VCaP (cell line): ENCODE results near the gene NUDT19.
"Not testable (repeated sequence)": the region's sequence is repeated elsewhere in the genome, so short reads cannot be mapped to it uniquely, and the experiment has no call there.

Experiments used
- H3K27ac ChIP-seq: fragments of 450-650 bp; 2 replicates; pipeline ENCODE4 v1.5.1; 2017
- CTCF ChIP-seq: fragments of 450-650 bp; conservative IDR thresholded peaks from 2 replicates; pipeline ENCODE4 v1.5.1; 2017; ENCODE audit warnings: mild to moderate bottlenecking, moderate library complexity

Gene NUDT19

GRCh38 chr19:32720936-32721250, 29.3 kb downstream of the NUDT19 start:
- no peak overlapping the region for H3K27ac ChIP-seq
- TF ChIP-seq CTCF, result no peak

DNA sequence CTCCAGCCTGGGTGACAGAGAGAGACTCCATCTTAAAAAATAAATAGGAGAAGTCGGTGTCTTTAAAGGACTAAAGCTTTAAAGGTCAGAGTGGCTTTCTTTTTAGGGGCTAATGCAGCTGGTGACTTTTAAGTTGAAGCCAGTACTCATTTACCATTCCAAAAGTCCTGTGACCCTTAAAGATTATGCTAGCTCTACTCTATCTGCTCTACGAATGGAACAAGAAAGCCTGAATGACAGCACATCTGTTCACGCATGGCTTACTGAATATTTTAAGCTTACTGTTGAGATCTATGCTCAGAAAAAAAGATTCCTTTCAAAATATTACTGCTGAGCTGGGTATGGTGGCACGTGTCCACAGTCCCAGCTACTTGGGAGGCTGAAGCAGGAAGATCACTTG, 44.3 kb downstream of the NUDT19 start:
- no peak for TF ChIP-seq CTCF
- no peak overlapping the region for H3K27ac ChIP-seq

DNA sequence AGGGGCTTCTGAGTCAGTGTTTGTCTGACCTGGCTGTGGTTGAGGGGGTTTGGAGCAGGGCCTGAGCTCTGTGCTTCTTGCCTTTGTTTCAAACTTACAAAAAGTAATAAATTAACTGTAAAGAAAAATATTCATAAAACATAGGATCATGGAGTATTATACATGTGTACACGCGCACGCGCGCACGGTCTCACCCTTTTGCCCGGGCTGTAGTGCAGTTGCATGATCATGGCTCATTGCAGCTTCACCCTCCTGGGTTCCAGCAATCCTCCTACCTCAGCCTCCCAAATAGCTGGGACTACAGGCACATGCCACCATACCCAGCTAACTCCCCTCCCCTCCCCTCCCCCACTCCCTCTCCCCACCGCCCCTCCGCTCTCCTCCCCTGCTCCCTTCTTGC, 51.4 kb downstream of the NUDT19 start:
- no peak overlapping the region for H3K27ac ChIP-seq
- TF ChIP-seq CTCF, result no peak

DNA sequence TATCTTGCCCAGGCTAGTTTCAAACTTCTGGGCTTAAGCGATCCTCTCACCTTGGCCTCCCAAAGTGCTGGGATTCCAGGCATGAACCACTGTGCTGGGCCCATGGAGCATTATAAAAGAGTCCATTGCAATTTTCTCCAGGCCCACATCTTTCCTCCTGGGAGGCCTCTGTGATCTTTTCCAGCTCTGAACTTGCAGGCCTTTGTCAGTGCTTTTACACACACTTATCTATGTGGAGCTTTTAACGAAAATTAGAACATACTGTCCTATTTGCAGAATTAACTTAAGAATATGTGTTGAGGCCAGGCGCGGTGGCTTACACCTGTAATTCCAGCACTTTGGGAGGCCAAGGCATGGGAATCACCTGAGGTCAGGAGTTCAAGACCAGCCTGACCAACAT, 51.8 kb downstream of the NUDT19 start:
- no peak for TF ChIP-seq CTCF
- H3K27ac ChIP-seq, result no peak overlapping the region

- no peak overlapping the region for H3K27ac ChIP-seq
- TF ChIP-seq CTCF, result no peak
Observed at GRCh38 chr19:32744555-32745325, 53.1 kb downstream of the NUDT19 start.

GRCh38 chr19:32745594-32746251, 54.1 kb downstream of the NUDT19 start:
- H3K27ac ChIP-seq, result not testable (repeated sequence)

DNA sequence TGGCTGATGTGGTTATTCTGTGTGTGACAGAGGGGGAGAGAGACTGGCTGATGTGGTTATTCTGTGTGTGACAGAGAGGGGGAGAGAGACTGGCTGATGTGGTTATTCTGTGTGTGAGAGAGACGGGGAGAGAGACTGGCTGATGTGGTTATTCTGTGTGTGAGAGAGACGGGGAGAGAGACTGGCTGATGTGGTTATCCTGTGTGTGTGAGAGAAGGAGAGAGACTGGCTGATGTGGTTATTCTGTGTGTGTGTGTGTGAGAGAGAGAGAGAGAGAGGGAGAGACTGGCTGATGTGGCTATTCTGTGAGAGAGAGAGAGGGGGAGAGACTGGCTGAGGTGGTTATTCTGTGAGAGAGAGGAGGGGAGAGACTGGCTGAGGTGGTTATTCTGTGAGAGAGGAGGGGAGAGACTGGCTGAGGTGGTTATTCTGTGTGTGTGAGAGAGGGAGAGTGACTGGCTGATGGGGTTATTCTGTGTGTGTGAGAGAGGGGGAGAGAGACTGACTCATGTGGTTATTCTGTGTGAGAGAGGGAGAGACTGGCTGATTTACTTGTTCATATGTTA, 55.1 kb downstream of the NUDT19 start:
- not testable (repeated sequence) for H3K27ac ChIP-seq

- peak; percentile 34; the same call in 1 of the 2 replicates for TF ChIP-seq CTCF
- no peak overlapping the region for H3K27ac ChIP-seq
Observed at GRCh38 chr19:32748497-32748896, 56.9 kb downstream of the NUDT19 start.
